ENCODE results near the gene TRIM3.

The TRIM3 gene

DNA sequence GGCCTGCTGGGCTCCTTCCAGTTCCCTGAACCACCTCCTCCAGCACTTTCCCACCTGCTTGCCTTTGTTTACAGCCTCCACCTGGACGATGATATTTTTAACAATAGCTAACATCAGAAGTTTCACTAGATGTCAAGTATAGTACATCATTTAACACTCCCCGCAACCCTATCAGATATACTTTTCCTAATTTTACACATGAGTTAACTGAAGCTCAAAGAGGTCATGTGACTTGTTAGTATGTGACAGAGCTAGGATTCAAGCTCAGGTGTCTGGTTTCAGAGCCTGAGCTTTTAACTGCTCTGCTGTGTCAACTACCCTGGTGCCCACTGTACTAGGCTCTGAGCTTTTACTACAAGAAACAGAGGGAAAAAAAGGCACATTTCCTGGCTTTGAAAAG lies 18.7 kb downstream of the TRIM3 start:
- TF ChIP-seq TAF1 (IDR thresholded peaks at IDR 0.05; ENCODE audit: borderline replicate concordance, insufficient read depth, low read length), result no peak
- no peak for TF ChIP-seq REST (IDR thresholded peaks at IDR 0.05; ENCODE audit: insufficient read depth in 1 of 2, low read depth in 2 of 2, low read length in 2 of 2)

- TF ChIP-seq POLR2AphosphoS5 (IDR thresholded peaks at IDR 0.05; ENCODE audit: low read depth, low read length), result no peak
- TF ChIP-seq TAF1 (IDR thresholded peaks at IDR 0.05; ENCODE audit: borderline replicate concordance, insufficient read depth, low read length), result no peak
- TF ChIP-seq FOXP2 (optimal IDR thresholded peaks at IDR 0.05; ENCODE audit: borderline replicate concordance, extremely low read depth, extremely low read length, insufficient read depth), result no peak
- no peak for TF ChIP-seq REST (IDR thresholded peaks at IDR 0.05; ENCODE audit: insufficient read depth in 1 of 2, low read depth in 2 of 2, low read length in 2 of 2)
- no peak for TF ChIP-seq SIN3A (IDR thresholded peaks at IDR 0.05; ENCODE audit: borderline replicate concordance, insufficient read depth, low read length)
Measured at GRCh38 chr11:6453152-6453551, 20.6 kb downstream of the TRIM3 start.

DNA sequence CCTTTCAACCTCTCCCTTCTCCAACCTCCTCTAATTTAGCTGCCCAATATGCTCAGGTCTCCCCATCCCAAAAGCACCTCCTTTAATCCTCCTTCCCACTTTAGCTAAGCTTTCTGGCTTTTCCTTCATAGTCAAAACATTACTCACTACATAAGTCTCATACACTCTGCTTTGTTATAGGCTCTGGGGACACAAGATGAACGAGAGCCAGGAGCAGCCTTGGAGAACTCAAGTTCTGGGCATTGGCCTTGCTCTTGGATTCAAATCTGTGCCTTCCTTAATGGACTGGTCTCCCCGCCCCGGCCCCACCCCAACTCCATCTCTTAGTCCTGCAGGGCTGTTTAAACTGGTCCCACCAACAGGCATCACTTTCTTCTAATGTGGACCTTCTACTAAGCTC lies 21.5 kb downstream of the TRIM3 start:
- TF ChIP-seq POLR2AphosphoS5 (IDR thresholded peaks at IDR 0.05; ENCODE audit: low read depth, low read length) (no peak), FOXP2 (optimal IDR thresholded peaks at IDR 0.05; ENCODE audit: borderline replicate concordance, extremely low read depth, extremely low read length, insufficient read depth) (no peak)

DNA sequence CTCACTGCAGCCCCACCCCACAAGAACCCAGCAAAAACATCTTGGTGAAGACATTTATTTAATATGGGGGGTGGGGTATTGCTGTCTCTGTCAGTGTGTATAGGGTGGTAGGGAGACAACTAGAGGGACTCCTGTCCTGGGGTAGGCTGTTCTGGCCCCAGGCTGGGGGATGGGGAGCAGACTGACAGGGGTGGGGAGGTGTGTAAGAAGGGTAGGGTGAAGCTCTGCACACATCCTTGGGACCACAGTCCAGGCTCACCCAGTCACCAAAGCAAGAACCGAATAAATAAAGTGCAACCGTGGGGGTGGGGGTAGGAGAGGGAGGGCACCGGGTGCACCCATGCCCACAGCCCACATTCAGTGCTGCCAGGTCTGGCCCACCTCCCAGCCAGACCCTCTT lies 25.2 kb downstream of the TRIM3 start:
- TF ChIP-seq REST (IDR thresholded peaks at IDR 0.05; ENCODE audit: insufficient read depth in 1 of 2, low read depth in 2 of 2, low read length in 2 of 2), result no peak
- TF ChIP-seq FOXP2 (optimal IDR thresholded peaks at IDR 0.05; ENCODE audit: borderline replicate concordance, extremely low read depth, extremely low read length, insufficient read depth), result no peak
- no peak for TF ChIP-seq POLR2AphosphoS5 (IDR thresholded peaks at IDR 0.05; ENCODE audit: low read depth, low read length)

DNA sequence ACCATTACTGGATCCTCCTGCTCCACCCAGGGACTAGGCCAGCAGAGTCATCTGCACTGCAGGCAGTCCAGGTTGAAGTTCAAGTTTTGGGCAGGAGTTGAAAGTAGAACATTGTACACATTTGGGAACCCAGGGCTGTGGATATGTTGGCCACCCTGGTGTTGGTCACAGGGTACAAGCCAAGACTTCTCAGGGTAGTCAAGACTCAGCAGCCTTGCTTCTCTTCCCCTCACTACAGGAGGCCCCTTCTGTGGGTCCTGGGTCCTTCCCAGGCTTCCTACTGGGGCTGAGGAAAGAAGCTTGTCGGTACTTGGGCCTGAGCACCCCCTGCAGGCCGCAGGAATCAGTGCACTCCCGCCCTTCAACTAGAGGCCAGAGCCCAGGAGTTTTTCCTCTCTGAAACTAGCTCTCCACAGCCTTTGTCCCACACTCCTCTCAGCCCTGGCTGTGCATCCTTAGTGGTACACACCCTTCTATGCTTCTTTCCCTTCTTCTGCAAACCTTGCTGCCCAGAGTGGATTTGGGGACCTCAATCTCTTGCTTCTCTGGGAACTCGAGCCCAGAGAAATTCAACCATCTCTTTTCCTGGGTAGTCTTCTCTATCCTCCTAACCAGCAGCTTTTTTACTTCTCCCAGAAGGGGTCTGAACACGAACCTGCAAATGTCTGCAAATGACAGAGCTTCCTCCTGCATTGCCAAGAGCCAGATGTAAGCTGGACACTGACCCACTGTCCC lies 30.3 kb downstream of the TRIM3 start:
- TF ChIP-seq TAF1 (IDR thresholded peaks at IDR 0.05; ENCODE audit: borderline replicate concordance, insufficient read depth, low read length), result no peak
- no peak for TF ChIP-seq SIN3A (IDR thresholded peaks at IDR 0.05; ENCODE audit: borderline replicate concordance, insufficient read depth, low read length)
- no peak for TF ChIP-seq REST (IDR thresholded peaks at IDR 0.05; ENCODE audit: insufficient read depth in 1 of 2, low read depth in 2 of 2, low read length in 2 of 2)
- TF ChIP-seq POLR2AphosphoS5 (IDR thresholded peaks at IDR 0.05; ENCODE audit: low read depth, low read length), result no peak
- TF ChIP-seq FOXP2 (optimal IDR thresholded peaks at IDR 0.05; ENCODE audit: borderline replicate concordance, extremely low read depth, extremely low read length, insufficient read depth), result no peak
